ENCODE measurements around the gene USF2. TPM values are rescaled to one million over a fixed set of nuclear protein-coding genes. Genes with fewer than 3 reads are reported as not detected.
A peak's percentile ranks its signal among the peaks of the same experiment; 100 is the strongest.

Gene USF2
- total RNA-seq, 2 donors from 2014 or later, result 130 to 147 TPM

GRCh38 chr19:35262101-35262761, 6.5 kb upstream of the USF2 start:
- intact Hi-C loops (cut with DNase I), result no loop called here
- ATAC-seq, result peak in 1 of 2 donors; percentile 3
- no peak for DNase-seq

GRCh38 chr19:35264268-35265125, 4.3 kb upstream of the USF2 start:
- DNase-seq, result peak; percentile 15
- ATAC-seq, result no peak
- intact Hi-C loops (cut with DNase I), result loop anchor here in 1 of 2 donors (5.0 kb wide), 1 partner anchor 122 kb away; the partner anchor contains the start of gene FXYD7

GRCh38 chr19:35265126-35265899, 3.4 kb upstream of the USF2 start:
- DNase-seq (peak; percentile 26), ATAC-seq (no peak)
- intact Hi-C loops (cut with DNase I), result loop anchor here in 1 of 2 donors (5.0 kb wide), 1 partner anchor 123 kb away; the partner anchor contains the start of gene FXYD7

- intact Hi-C loops (cut with DNase I), result loop anchor here in 1 of 2 donors (5.0 kb wide), 1 partner anchor 124 kb away; the partner anchor contains the start of gene FXYD7
- ATAC-seq (no peak), DNase-seq (peak; percentile 23)
Measured at GRCh38 chr19:35265900-35266519, 2.8 kb upstream of the USF2 start.

- DNase-seq (peak; percentile 54), ATAC-seq (peak; percentile 14 to 17)
- intact Hi-C loops (cut with DNase I), result loop anchor here in 1 of 2 donors (5.0 kb wide), 1 partner anchor 124 kb away; the partner anchor contains the start of gene FXYD7
Measured at GRCh38 chr19:35266520-35267352, 2.0 kb upstream of the USF2 start.

GRCh38 chr19:35267353-35267817, 1.4 kb upstream of the USF2 start:
- ATAC-seq (peak; percentile 38 to 46), DNase-seq (peak; percentile 70)
- intact Hi-C loops (cut with DNase I), result loop anchor here in 1 of 2 donors (5.0 kb wide), 1 partner anchor 125 kb away; the partner anchor contains the start of gene FXYD7

GRCh38 chr19:35267818-35268535, 785 bp upstream of the USF2 start:
- intact Hi-C loops (cut with DNase I), result loop anchor here in 1 of 2 donors (5.0 kb wide), 1 partner anchor 126 kb away; the partner anchor contains the start of gene FXYD7
- DNase-seq (peak; percentile 86), ATAC-seq (peak; percentile 69 to 80)

- DNase-seq, result peak; percentile 87
- peak; percentile 51 to 54 for ATAC-seq
- intact Hi-C loops (cut with DNase I), result loop anchor here in 1 of 2 donors (5.0 kb wide), 1 partner anchor 127 kb away; the partner anchor contains the start of gene FXYD7
Measured at GRCh38 chr19:35269438-35270117, 816 bp downstream of the USF2 start.

- DNase-seq (no peak), ATAC-seq (no peak)
- intact Hi-C loops (cut with DNase I), result no loop called here
Measured at GRCh38 chr19:35270381-35270811, 1.6 kb downstream of the USF2 start.

- ATAC-seq, result no peak
- DNase-seq, result no peak
- intact Hi-C loops (cut with DNase I), result no loop called here
Measured at GRCh38 chr19:35271546-35271945, 2.8 kb downstream of the USF2 start.

GRCh38 chr19:35272122-35272719, 3.5 kb downstream of the USF2 start:
- no peak for DNase-seq
- intact Hi-C loops (cut with DNase I), result no loop called here
- ATAC-seq, result no peak

- DNase-seq (no peak), ATAC-seq (no peak)
- intact Hi-C loops (cut with DNase I), result no loop called here
Measured at GRCh38 chr19:35272954-35273649, 4.3 kb downstream of the USF2 start.

GRCh38 chr19:35273686-35274259, 5.0 kb downstream of the USF2 start:
- ATAC-seq (no peak), DNase-seq (no peak)
- intact Hi-C loops (cut with DNase I), result no loop called here

- DNase-seq, result no peak
- ATAC-seq, result no peak
- intact Hi-C loops (cut with DNase I), result no loop called here
Measured at GRCh38 chr19:35274323-35274722, 5.6 kb downstream of the USF2 start.

- ATAC-seq, result no peak
- DNase-seq, result no peak
- intact Hi-C loops (cut with DNase I), result no loop called here
Measured at GRCh38 chr19:35276706-35277281, 8.0 kb downstream of the USF2 start.

Data from left cardiac atrium (tissue), 4 donors.